Adrenal gland (tissue), 5 donors: ENCODE results near the gene SLC25A45.

ENCODE experiments used
- CTCF ChIP-seq, 6 experiments: fragments of 450-650 bp in 4 of 6; fragments of 200-600 bp in 2 of 6; sonication (generic) in 1 of 6; IDR thresholded peaks; 1 replicate in 5 of 6; 2 replicates in 1 of 6; pipeline versions ENCODE4 v1.5.1 to v1.8.0; 2016 to 2021; ENCODE audit warnings: antibody characterized with exemption in 6 of 6, mild to moderate bottlenecking in 2 of 6, moderate library complexity in 1 of 6
- POLR2A ChIP-seq, 2 donors: fragments of 450-650 bp; IDR thresholded peaks; one replicate each; pipeline ENCODE4 v1.6.1; 2017; ENCODE audit warnings: antibody characterized with exemption in 2 of 2, mild to moderate bottlenecking in 2 of 2, moderate library complexity in 1 of 2
- donor health status: DM: no; HTN: no; CAD: no.

- TF ChIP-seq CTCF (IDR thresholded peaks at IDR 0.05) = no peak
- TF ChIP-seq POLR2A (IDR thresholded peaks at IDR 0.05) = no peak
These were observed 51.9 kb downstream of the SLC25A45 start for GRCh38 chr11:65330544-65330943.
